OCI-LY3 (cell line): Measurements from ENCODE around the gene AGBL3.

ENCODE experiments used
- CTCF ChIP-seq: fragments of 200-600, 300-600 bp; sonication (generic); IDR thresholded peaks from 2 replicates; pipeline ENCODE4 v1.5.1; 2014; ENCODE audit warnings: antibody characterized with exemption, low read length, low read depth
- EZH2phosphoT487 ChIP-seq: fragments of 200-600 bp; shearing (Covaris generic); IDR thresholded peaks from 2 replicates; pipeline ENCODE4 v1.6.1; 2018; ENCODE audit warnings: antibody characterized with exemption, mixed run types, low read depth

- TF ChIP-seq CTCF (no peak), EZH2phosphoT487 (no peak)
Measured at GRCh38 chr7:135174941-135175340, 188.6 kb downstream of the AGBL3 start.
